Fibroblast of the aortic adventitia (primary cell): ENCODE results near the gene AVPR1A. TPM values are rescaled to one million over a fixed set of nuclear protein-coding genes. Genes with fewer than 3 reads are reported as not detected.
A peak's percentile ranks its signal among the peaks of the same experiment; 100 is the strongest.
"Not testable (repeated sequence)": the region's sequence is repeated elsewhere in the genome, so short reads cannot be mapped to it uniquely, and the experiment has no call there.

Source experiments
- DNase-seq: peaks from one replicate; pipeline ENCODE4 v3.0.0-alpha.2; 2010; ENCODE audit warnings: low read depth
- H3K4me3 ChIP-seq: 2 replicates; pipeline ENCODE4 v1.5.1; 2011; ENCODE audit warnings: low read depth, mild to moderate bottlenecking, control low read depth, low read length, moderate library complexity
- CTCF ChIP-seq: IDR thresholded peaks from 2 replicates; pipeline ENCODE4 v1.5.1; 2011; ENCODE audit warnings: mild to moderate bottlenecking, low read length, control low read depth, inconsistent platforms; ENCODE audit not compliant: insufficient read depth
- total RNA-seq: library from RNA; depleted of rRNA; stranded (reverse); fragments of >200 nt; gene quantifications from 2 replicates; pipeline ENCODE4 v1.2.3, GENCODE V29; 2012; ENCODE audit warnings: low replicate concordance

The AVPR1A gene
- 0.41 TPM in 1 of 2 replicates, not detected in the other for total RNA-seq

GRCh38 chr12:63150713-63151622 is at the start of gene AVPR1A:
TSS of gene AVPR1A (minus strand) at chr12:63151201. CDS start at chr12:63150836, 365 bp downstream.
- DNase-seq: no peak
- H3K4me3 ChIP-seq: peak within 1 kb of the TSS; percentile 9
- no peak for TF ChIP-seq CTCF

GRCh38 chr12:63196168-63196567 is 45.2 kb upstream of the AVPR1A start:
- no peak for TF ChIP-seq CTCF
- no peak for DNase-seq
- H3K4me3 ChIP-seq: no peak overlapping the region

- DNase-seq: no peak
- no peak for TF ChIP-seq CTCF
- no peak overlapping the region for H3K4me3 ChIP-seq
Measured at GRCh38 chr12:63179224-63179623, 28.2 kb upstream of the AVPR1A start.

- DNase-seq: no peak
- TF ChIP-seq CTCF: no peak
- H3K4me3 ChIP-seq: no peak overlapping the region
Measured at GRCh38 chr12:63170321-63170720, 19.3 kb upstream of the AVPR1A start.

- H3K4me3 ChIP-seq, DNase-seq: not testable (repeated sequence)
Measured at GRCh38 chr12:63167741-63168140, 16.7 kb upstream of the AVPR1A start.

- no peak for DNase-seq
- no peak for TF ChIP-seq CTCF
- no peak overlapping the region for H3K4me3 ChIP-seq
Measured at GRCh38 chr12:63164911-63165310, 13.9 kb upstream of the AVPR1A start.

GRCh38 chr12:63163541-63163940 is 12.5 kb upstream of the AVPR1A start:
- TF ChIP-seq CTCF: no peak
- no peak for DNase-seq
- H3K4me3 ChIP-seq: no peak overlapping the region
